NCI-H2081 (cell line): ENCODE results near the gene TRIM33.

Experiments used
- DNase-seq, 2 experiments: peaks; one replicate each; lab custom pipeline; 2025; lab: John Stamatoyannopoulos, UW

The TRIM33 gene

DNA sequence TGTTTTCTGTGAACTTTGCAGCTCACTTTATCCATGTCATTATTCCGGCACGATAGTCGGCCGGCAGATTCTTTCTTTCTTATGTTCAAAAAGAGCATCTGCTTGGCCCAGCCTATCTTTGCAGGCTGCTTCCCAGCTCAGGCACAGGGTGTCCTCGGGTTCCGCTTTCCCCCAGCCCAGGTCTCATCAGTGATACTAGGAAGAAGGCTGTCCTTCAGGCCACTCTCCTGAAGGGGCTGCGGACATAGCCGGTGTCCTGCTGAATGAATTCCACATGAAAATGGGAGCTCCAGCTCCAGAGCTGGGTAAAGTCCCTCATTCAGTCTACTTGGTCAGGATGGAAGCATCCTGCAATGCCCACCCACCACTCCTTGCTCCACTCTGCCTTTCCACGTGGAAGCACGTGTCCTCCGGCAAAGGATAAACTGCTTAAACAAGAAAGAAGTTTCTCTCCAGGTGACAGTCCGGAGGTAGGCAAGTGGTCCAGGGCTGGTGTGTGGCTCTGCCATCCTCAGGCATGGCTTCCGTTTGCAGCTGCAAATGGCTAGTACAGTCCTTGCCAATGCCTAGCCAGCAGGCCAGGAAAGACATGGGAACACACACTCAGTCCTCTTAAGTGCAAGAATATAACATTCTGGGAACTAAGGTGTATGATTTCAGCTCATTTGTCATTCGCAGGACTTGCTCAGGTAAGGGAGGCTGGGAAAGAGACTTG lies 161.0 kb downstream of the TRIM33 start:
- no peak for DNase-seq

DNA sequence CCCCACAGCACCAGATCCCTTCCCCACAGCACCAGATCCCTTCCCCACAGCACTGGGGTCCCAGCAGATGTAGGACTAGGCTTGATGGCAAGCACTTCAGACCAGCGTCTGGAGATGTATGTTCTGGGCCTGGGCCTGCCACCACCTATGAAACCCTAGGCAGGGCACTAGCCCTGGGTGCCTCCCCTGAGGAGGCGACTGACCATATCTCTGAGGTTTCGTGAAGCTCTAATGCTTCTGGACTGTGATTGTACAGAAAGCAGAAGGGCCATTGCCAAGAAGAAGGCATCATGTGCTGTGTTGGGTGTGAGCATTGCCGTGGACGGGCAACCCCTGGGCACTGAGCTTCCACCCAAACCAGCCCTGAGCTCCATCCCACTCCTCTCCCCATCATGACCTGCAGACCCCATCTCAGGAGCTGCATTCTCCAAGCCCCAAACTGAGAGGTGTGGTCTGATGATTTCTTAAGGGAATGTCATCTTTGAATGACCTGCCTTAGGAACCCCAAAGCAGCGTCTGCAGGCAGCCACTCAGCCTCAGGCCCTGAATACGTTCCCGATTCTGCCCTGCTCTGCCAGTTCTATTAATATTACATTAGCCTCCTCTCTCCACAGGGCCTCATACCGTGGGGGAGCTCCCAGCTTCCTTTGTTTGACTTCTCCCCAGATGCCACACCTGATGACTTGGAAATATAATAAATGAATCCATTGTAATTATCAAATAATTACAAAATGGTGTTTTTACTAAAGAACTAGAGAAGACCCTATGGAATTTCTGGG lies 163.4 kb downstream of the TRIM33 start:
- DNase-seq: no peak

DNA sequence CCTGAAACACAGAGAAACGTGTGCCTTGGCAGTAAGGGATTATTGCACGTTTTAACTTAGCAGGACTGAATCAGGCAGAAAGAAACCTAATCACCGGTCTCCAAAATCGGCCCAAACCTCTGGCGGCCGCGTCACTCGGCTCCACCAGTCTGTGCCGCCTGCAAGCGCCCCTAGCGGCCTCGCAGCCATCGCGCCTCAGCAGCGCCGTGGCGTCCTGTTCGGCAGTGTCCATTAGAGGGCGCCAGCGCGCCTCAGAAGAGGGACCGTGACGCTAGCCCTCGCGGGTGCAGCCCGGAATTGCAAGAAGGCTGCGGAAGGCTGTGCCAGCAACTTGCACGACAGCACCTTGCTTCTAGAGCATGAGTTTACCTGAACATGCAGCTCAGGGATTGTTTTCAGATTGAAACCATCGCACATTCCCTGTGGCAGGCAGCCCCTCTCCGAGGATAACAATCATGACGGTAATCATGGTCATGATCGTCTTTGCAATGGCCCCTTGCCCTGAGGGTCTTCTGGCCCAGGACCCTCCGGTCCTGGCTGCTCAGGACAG lies 164.4 kb downstream of the TRIM33 start:
- DNase-seq: peak; percentile 85 to 88

DNA sequence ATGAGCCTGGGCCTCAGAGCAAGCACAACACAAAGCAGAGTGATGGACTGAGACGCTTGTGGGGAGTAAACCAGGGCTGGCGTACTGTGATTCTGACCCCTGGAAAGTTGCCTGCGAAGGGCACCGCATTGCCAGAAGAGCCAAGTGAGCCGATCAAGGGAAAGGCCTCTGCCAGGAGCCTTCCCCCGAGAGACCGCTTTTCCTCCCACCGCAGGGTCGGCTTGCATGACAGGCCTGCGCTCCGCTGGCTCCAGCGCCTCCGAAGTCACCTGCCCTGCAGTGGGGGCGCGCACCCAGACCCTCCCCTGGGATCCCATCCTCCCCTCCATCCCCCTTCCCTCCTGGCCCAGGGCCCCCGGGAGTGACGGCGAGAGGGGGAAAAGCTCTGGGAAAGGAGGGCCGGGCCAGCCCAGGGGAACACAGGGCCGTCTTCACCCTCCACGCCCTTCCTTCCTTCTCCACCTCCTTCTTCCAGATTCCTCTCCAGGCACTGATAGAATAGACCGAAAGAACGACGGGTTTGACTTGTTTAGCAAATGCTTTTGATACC lies 165.0 kb downstream of the TRIM33 start:
- no peak for DNase-seq

DNA sequence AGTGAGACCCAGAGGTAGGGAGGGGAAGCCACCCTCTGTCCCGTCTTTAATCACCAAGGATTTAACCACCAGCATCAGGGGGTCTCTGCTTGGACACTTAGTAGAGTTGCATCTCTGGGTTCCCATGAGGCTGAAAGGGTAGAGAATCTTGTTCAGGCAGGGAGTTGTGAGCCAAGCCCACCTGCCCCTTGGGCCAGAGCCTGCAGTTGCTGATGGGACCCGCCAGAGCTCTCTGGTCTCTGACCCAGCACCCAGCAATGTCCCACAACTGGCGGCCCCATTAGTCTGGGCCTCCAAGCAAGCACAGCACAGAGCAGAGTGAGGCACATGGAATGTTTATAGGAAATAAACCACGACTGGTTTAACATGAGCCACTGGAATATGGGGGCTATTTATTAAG lies 166.3 kb downstream of the TRIM33 start:
- DNase-seq: no peak
